Measurements from ENCODE around the gene GAN.

GAN gene

DNA sequence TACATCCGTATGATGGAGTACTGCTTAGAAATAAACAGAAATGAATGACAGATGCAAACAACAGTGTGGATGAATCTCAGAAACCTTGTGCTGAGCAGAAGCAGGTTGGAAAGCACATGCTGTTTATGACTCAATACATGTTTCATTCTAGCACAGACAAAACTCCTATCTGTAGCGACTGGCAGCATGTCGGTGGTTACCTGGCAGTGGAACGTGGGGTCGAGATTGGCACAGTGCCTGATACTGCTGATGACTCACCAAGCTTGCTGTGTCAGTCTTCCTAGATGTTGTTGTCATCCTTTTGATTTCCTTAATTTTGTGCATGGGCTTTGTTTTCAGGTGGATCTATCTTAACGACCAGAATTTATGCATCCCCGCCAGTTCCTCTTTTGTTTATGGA is 62.1 kb downstream of the GAN start:
- TF ChIP-seq, protein P1, sequence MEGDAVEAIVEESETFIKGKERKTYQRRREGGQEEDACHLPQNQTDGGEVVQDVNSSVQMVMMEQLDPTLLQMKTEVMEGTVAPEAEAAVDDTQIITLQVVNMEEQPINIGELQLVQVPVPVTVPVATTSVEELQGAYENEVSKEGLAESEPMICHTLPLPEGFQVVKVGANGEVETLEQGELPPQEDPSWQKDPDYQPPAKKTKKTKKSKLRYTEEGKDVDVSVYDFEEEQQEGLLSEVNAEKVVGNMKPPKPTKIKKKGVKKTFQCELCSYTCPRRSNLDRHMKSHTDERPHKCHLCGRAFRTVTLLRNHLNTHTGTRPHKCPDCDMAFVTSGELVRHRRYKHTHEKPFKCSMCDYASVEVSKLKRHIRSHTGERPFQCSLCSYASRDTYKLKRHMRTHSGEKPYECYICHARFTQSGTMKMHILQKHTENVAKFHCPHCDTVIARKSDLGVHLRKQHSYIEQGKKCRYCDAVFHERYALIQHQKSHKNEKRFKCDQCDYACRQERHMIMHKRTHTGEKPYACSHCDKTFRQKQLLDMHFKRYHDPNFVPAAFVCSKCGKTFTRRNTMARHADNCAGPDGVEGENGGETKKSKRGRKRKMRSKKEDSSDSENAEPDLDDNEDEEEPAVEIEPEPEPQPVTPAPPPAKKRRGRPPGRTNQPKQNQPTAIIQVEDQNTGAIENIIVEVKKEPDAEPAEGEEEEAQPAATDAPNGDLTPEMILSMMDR (IDR thresholded peaks at IDR 0.05; ENCODE audit: control insufficient read depth, insufficient read depth, low read depth, low read length, missing control alignments), result no peak
- DNase-seq (ENCODE audit: low read depth), result no peak

DNA sequence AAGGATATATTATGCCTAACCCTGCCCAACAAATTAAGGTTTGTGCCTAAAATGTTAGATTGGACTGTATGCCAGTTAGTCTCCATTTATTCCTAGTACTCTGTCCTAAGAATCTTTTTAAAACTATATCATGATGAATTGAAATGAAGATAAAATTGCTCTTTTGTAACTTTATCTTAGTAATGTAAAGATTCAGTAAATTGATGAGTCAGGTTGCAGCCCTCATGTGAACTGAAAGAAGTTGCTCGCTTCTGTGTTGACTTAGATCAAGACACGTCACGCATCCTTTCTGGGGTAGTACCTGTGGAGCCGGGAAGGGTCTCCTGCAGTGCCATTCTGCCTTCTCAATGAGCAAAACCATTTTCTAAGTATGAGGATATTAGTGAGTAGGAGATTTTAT is 63.3 kb downstream of the GAN start:
- TF ChIP-seq, protein P1 (IDR thresholded peaks at IDR 0.05; ENCODE audit: control insufficient read depth, insufficient read depth, low read depth, low read length, missing control alignments), result no peak

More for the DNA sequence above, 62.1 kb downstream of the GAN start:
- no peak overlapping the region for H3K4me3 ChIP-seq (ENCODE audit: control insufficient read depth, low read depth, low read length)

DNA sequence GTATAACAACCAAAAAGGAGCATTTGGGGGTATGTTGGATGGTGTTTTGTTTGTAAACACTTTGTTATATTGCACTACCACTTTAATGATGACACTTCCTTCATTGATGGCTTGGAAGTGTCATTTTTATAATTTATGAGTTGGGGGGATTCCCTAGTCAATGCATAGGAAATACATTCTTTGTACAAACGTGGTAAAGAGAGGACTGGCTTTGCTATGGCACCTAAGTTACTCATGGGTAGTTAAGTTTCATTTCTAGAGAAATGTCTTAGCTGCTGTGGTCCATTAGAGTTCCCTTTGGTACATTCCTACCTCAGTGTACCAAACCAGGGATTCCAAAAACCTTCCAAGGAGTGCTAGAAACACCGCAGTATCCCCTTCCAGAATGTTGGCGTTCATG is 66.2 kb downstream of the GAN start:
- H3K4me3 ChIP-seq (ENCODE audit: control insufficient read depth, low read depth, low read length), result no peak overlapping the region
- DNase-seq (ENCODE audit: low read depth), result no peak
- TF ChIP-seq, protein P1 (IDR thresholded peaks at IDR 0.05; ENCODE audit: control insufficient read depth, insufficient read depth, low read depth, low read length, missing control alignments), result no peak

More for the DNA sequence above, 63.3 kb downstream of the GAN start:
- DNase-seq (ENCODE audit: low read depth), result no peak
- no peak overlapping the region for H3K4me3 ChIP-seq (ENCODE audit: control insufficient read depth, low read depth, low read length)

DNA sequence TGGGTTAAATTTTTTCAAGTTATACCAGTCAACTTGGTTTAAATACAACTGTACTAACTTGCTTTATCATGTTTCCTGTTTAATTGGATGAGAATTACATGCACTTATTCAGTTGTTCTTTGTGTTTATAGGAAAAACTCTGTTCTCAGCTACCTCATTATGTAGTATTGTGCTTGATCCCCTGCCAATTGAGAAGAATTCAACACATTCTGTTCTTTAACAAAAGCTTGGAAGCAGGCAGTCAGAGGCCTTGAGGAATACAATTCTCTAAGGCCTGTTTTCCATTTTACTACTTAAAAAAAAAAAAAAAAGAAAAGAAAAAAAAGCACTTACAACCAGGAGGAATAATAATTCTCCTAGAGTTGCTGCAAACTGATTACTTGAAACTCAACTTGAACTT is 69.2 kb downstream of the GAN start:
- TF ChIP-seq, protein P1 (IDR thresholded peaks at IDR 0.05; ENCODE audit: control insufficient read depth, insufficient read depth, low read depth, low read length, missing control alignments), result no peak
- no peak overlapping the region for H3K4me3 ChIP-seq (ENCODE audit: control insufficient read depth, low read depth, low read length)
- no peak for DNase-seq (ENCODE audit: low read depth)

DNA sequence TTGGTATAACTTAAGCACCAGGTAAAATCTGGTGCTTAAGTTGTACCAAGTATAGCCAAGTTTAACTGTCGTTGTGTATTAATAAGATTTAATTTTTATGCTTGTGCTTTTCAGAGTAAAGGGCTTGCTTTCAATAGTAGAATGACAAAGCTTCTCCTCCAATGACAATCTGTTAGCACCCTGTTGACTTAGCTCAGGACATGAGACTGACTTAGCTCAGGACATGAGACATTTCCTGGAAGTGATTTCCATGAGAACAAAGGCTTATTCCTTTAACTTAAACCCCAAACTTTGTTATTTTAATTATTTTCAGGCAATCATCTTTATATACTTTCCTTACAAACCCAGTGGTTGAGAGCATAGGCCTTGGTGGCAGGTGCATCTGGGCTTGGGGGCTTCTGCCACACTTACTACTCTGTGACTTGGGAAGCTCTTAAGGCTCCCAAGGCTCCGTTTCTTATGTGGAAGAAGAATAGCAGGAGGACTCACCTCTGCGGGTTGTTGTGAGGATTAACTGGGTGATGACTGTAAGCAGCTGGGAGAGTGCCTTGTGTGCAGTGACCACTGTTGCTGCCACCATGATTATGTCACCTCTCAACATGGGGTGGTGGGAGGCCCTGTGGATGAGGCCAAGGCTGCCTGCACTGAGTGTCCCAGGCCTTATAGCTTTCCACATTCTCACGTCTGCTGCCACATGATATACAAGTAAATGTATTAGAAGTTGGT is 70.4 kb downstream of the GAN start:
- H3K4me3 ChIP-seq (ENCODE audit: control insufficient read depth, low read depth, low read length), result no peak overlapping the region
- no peak for DNase-seq (ENCODE audit: low read depth)
- TF ChIP-seq, protein P1 (IDR thresholded peaks at IDR 0.05; ENCODE audit: control insufficient read depth, insufficient read depth, low read depth, low read length, missing control alignments), result no peak

DNA sequence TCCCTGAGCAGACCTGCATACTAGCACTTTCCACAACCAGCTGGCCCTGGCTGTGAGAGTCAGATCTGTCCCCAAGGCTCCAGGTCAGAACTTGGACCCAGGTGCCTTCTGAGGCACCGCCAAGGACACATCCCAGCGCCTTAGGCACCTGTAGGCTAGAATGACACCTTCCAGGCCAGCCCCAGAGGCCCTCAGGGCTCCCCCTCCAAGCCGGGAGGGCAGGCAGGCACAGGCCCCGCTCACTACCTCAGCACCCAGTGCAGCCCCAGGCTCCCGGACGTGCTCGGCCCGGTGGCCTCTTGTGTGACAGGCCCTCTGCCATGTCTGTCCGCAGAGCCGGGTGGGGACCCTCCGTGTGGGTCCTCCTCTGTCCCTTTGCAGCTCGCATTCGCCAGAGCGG is 73.6 kb downstream of the GAN start:
- no peak for DNase-seq (ENCODE audit: low read depth)
- no peak overlapping the region for H3K4me3 ChIP-seq (ENCODE audit: control insufficient read depth, low read depth, low read length)
- TF ChIP-seq, protein P1 (IDR thresholded peaks at IDR 0.05; ENCODE audit: control insufficient read depth, insufficient read depth, low read depth, low read length, missing control alignments), result no peak

Data from AG09309 (cell line).